GM19452 (cell line): ENCODE results near the gene PREP.

Experiments
- ATAC-seq: cut with Tn5 transposase; IDR thresholded peaks from one replicate; pipeline ENCODE4 v1.9.1; 2021; ENCODE audit not compliant: unreplicated experiment

The PREP gene

GRCh38 chr6:105310947-105311346 is 91.9 kb downstream of the PREP start:
- ATAC-seq = no peak

DNA sequence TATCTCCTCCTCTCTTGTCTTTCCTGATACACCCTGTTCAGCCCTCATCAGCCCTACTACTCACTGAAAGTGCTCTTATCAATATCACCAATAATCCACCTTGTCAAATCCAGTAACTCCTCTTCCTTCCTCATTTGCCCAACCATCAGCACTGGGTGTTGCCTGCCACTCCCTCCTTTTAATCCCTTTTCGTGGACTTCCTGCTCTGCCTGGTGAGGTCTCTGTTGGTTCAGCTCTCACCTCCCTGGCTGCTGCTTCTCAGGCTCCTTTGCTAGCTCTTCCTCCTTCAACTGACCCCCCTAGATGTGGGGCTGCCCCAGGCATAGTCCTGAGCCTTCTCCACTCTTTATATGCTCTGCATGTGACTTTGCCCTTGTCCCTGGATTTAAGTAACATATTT is 92.5 kb downstream of the PREP start:
- ATAC-seq = no peak

DNA sequence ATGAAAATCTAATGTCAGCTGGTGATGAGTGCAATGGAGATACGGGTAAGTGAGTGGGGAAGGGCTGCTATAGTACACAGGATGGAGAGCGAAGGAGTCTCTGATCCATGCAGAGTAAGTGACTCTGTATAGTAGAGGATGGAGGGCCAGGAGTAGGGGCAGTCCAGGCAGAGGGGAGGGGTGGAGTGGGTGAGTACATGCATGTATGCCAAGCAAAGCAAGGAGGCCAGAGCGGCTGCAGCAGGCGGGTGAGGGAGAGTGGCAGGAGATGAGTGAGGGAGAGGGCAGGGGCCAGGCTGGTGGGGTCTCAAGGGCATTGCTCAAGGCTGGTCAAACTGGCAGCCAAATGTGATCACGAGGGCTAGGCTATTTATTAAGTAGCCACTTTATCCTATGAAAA is 94.0 kb downstream of the PREP start:
- ATAC-seq = no peak

DNA sequence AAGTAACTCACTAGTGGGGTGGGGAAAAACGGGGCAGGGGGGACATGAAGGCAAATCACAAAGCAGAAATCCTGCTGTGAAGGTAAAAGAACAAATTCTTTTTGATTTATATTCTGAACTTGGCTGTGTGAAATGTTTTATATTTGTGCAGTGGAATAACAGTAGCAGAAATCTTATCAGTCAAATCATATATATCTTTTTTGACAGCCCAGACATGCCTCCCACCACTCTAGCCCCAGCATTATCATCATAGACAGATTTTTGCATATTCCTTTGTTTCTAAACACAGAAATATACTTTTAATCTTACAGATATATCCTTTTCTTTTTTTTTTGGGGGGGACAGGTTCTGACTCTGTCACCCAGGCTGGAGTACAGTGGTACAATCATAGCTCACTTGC is 97.4 kb downstream of the PREP start:
- no peak for ATAC-seq

GRCh38 chr6:105304825-105305224 is 98.1 kb downstream of the PREP start:
- no peak for ATAC-seq

- no peak for ATAC-seq
Measured at GRCh38 chr6:105304366-105304765, 98.5 kb downstream of the PREP start.

- ATAC-seq = no peak
Measured at GRCh38 chr6:105302617-105303128, 100.2 kb downstream of the PREP start.

DNA sequence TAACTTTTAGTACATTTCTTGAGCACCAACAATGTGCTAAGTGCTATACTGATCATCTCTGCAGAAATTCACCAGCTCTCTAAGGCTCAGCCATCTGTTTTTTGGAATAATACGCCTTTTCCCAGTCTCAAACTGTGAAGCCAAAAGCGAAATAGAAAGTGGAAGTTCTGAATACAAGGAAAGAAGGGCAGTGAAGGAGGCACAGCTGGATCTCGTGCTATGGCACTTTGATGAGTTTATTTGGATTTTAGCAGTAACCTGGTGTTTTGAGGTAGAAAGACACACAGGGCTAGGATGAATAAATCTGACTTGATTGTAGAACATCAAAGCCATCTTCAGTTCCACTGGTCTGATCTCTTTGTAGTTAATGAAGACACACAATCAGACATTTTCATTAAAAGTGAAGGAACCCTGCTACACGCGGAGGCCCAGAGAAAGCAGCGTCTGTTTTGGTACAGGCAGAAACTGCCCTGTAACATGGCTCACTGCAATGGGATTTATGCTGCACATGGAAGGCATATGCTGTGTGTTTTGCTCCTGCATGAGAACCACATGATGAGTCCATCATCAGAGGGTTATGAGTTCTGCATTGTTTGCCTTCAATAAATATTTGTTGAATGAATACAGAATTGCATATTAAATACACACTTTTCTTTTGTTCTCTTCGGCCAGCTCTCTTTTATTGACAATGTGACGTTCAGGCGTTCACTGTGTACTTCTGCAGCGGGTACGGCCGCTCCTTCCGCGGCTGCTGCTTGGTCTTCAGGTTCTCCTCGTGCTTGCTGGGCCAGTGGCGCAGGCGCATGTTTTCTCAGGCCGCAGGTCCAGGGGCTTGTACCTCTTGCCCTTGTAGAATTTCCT is 100.9 kb downstream of the PREP start:
- ATAC-seq = no peak

GRCh38 chr6:105301072-105301503 is 101.8 kb downstream of the PREP start:
- ATAC-seq = no peak

GRCh38 chr6:105300090-105300489 is 102.8 kb downstream of the PREP start:
- ATAC-seq = no peak

- ATAC-seq = no peak
Measured at GRCh38 chr6:105294129-105294528, 108.8 kb downstream of the PREP start.

DNA sequence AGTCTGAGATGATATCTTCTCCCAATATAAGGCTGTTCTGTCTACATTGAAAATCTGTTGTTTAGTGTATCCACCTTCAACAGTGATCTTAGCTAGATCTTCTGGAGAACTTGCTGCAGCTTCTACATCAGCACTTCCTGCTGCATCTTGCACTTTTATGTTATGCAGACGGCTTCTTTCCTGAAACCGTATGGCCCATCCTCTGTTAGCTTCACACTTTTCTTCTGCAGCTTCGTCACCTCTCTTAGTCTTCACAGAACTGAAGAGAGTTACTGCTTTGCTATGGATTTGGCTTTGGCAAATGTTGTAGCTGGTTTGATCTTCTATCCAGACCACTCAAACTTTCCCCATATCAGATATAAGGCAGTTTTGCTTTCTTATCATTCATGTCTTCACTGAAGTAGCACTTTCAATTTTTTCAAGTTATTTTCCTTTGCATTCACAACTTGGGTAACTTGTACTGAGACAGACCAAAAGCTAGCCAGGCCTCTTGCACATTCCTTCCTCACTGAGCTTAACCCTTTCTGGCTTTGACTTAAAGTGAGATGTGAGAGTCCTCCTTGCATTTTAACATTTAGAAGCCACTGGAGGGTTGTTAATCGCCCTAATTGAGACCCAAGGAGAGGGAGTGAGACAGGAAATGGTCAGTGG is 110.1 kb downstream of the PREP start:
- ATAC-seq = no peak

DNA sequence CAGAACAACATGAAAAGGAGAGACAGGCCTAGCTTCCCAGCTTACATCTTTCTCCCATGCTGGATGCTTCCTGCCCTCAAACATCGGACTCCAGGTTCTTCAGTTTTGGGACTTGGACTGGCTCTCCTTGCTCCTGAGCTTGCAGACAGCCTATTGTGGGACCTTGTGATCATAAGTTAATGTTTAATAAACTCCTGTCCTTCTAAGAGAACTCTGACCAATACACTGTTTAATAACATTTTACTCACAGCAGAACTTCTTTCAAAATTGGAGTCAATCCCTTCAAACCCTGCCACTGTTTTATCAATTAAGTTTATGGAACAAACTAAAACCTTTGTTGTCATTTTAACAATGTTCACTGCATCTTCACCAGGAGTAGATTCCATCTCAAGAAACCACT is 111.4 kb downstream of the PREP start:
- no peak for ATAC-seq

- ATAC-seq = no peak
Measured at GRCh38 chr6:105282631-105283585, 120.0 kb downstream of the PREP start.

GRCh38 chr6:105280033-105280432 is 122.8 kb downstream of the PREP start:
- no peak for ATAC-seq

DNA sequence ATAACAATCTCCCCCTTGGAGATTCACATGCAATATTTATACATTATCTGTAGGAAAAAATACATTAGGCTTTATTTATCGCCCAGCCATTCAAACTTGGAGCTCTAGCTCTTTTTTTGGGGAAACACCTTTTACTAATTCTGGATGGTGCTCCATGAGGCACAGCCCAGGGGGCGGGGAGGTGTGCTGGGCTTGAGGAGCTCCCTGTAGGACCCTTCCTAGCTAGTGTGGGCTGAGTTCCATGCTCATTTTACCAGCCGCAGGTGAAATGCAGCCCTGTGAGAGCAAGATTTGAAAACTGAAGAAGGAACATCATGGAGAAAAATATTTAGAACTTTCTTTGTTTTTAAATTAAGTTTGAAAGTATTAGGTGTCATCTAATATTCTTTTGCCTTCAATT is 123.4 kb downstream of the PREP start:
- no peak for ATAC-seq

GRCh38 chr6:105278813-105279212 is 124.1 kb downstream of the PREP start:
- no peak for ATAC-seq

DNA sequence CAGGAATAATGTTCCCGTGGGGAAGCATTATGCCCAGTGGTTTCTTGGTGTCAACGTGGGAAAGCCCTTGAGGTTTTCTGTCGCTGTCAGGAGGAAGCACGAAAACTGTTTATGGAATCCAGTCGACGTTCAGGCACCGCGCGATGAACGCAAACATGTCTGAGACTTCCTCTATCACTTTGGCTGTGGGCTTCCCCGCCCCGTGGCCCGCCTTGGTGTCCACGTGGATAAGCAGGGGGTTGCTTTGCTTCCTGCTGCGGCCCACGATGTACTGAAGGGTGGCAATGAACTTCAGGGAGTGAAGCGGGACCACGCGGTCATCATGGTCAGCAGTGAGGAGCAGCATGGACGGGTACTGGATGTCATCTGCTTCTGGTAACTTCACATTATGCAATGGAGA is 124.8 kb downstream of the PREP start:
- ATAC-seq = no peak

GRCh38 chr6:105276374-105276773 is 126.5 kb downstream of the PREP start:
- no peak for ATAC-seq

DNA sequence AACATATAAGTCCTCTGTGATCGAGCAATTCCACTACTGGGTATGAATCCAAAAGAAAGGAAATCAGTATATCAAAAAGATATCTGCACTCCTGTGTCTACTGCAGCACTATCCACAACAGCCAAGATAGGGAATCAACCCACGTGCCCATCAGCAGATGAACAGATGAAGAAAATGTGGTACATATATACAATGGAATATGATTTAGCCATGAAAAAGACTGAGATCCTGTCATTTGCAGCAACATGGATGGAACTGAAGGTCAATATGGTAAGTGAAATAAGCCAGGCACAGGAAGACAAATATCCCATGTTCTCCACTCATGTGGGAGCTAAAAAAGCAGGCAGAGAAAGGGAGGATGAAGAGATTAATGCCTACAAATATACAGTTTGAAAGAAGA is 127.3 kb downstream of the PREP start:
- no peak for ATAC-seq

DNA sequence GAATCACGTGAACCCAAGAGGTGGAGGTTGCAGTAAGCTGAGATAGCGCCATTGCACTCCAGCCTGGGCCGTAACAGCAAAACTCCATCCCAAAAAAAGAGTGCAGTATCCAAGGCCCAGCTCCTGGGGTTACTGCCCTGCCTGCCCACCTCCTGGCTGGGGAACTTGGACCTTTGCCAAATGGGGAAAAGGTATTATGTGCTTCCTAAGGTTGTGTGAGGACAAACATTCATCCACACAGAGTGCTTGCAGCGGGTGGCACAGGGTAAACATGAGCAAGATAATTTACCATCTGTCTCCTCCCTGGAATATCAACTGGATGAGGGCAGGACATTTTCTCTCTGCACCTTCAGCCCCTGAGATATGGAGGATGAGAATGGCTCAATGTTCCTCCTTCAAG is 128.2 kb downstream of the PREP start:
- no peak for ATAC-seq
